Esophagus squamous epithelium (tissue), 5 donors: ENCODE results near the gene DNAJA2. TPM values are rescaled to one million over a fixed set of nuclear protein-coding genes. Genes with fewer than 3 reads are reported as not detected.

Experiments
- DNase-seq: peaks from one replicate; lab custom pipeline; 2025; lab: John Stamatoyannopoulos, UW
- H3K27ac ChIP-seq, 4 donors: fragments of 200-600 bp; sonication (generic); one replicate each; pipeline ENCODE4 v1.5.1; 2016 to 2019; ENCODE audit warnings: mild to moderate bottlenecking in 1 of 4
- H3K27me3 ChIP-seq, 4 donors: fragments of 200-600 bp; sonication (generic); 1 replicate in 3 of 4; 2 replicates in 1 of 4; pipeline versions ENCODE4 v1.5.1 to v1.6.0; 2017 to 2021; ENCODE audit warnings: antibody characterized with exemption in 1 of 4
- H3K36me3 ChIP-seq, 3 donors: fragments of 200-600 bp; sonication (generic); one replicate each; pipeline ENCODE4 v1.5.1; 2016 to 2019
- H3K4me1 ChIP-seq, 3 donors: fragments of 200-600 bp; sonication (generic); one replicate each; pipeline ENCODE4 v1.5.1; 2017 to 2019
- H3K4me3 ChIP-seq, 4 donors: fragments of 200-600 bp; sonication (generic); 1 replicate in 3 of 4; 2 replicates in 1 of 4; pipeline ENCODE4 v1.5.1; 2016 to 2019; ENCODE audit warnings: mild to moderate bottlenecking in 2 of 4, moderate library complexity in 1 of 4
- H3K9me3 ChIP-seq, 3 donors: fragments of 200-600 bp; sonication (generic); one replicate each; pipeline ENCODE4 v1.5.1; 2016 to 2019
- POLR2A ChIP-seq, 4 donors: fragments of 450-650 bp; IDR thresholded peaks; one replicate each; pipeline ENCODE4 v1.6.1; 2017; ENCODE audit warnings: antibody characterized with exemption in 4 of 4, mild to moderate bottlenecking in 4 of 4, moderate library complexity in 3 of 4
- WGBS, 2 donors: methylation state at CpG; one replicate each; pipeline ENCODE4 v1.1.5; 2018; 5-methylcytosine and 5-hydroxymethylcytosine counted together
- intact Hi-C: fragments of 100-400 bp; cut with DNase I; formaldehyde crosslinking; loops from one replicate; pipeline ENCODE4 v1.15.0; 2022
- total RNA-seq, 4 donors: library from RNA; depleted of rRNA; stranded (reverse); fragments of >200 nt; gene quantifications; one replicate each; pipeline ENCODE4 v1.1.0, GENCODE V29; 2016
- TF ChIP-seq, protein P1 (sequence below), 6 experiments: fragments of 450-650 bp in 4 of 6; fragments of 200-600 bp in 2 of 6; sonication (generic) in 2 of 6; IDR thresholded peaks; one replicate each; pipeline ENCODE4 v1.5.1; 2016 to 2019; ENCODE audit warnings: antibody characterized with exemption in 6 of 6, mild to moderate bottlenecking in 4 of 6, moderate library complexity in 4 of 6
- donor health status: DM: yes; HTN: yes; CAD: no.

The DNAJA2 gene
- total RNA-seq, 4 donors from 2014 or later = 39.0 to 69.7 (median 58.2) TPM

DNA sequence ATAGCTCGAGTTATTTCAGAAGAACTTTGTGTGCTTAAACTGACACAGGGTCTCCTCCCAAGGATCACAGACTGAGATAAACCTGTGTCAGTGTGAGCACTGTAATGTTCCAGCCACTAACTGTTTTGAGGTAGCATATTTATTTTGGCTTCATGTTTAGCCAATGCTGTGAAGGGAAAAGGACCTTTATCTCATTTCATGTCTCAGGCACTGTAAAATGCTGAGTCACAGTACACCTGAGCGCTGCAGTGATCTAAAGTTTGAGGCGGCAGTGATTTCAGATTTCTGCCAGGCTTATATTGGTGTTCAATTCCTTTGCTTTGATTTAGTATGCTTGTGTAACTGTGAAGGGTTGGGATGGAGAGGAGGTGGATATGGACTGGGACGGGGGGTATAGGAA is 3.1 kb upstream of the DNAJA2 start:
- Histone ChIP-seq H3K36me3 (peaks cover 0 to 4% (median 0%) of the 10 kb centered on the region in 3 donors), H3K4me3 (no peak overlapping the region), H3K27me3 (no peaks in the 10 kb centered on the region), H3K4me1 (peaks cover 3 to 22% (median 17%) of the 10 kb centered on the region in 3 donors), H3K27ac (no peak overlapping the region), H3K9me3 (no peaks in the 10 kb centered on the region)
- TF ChIP-seq, protein P1, sequence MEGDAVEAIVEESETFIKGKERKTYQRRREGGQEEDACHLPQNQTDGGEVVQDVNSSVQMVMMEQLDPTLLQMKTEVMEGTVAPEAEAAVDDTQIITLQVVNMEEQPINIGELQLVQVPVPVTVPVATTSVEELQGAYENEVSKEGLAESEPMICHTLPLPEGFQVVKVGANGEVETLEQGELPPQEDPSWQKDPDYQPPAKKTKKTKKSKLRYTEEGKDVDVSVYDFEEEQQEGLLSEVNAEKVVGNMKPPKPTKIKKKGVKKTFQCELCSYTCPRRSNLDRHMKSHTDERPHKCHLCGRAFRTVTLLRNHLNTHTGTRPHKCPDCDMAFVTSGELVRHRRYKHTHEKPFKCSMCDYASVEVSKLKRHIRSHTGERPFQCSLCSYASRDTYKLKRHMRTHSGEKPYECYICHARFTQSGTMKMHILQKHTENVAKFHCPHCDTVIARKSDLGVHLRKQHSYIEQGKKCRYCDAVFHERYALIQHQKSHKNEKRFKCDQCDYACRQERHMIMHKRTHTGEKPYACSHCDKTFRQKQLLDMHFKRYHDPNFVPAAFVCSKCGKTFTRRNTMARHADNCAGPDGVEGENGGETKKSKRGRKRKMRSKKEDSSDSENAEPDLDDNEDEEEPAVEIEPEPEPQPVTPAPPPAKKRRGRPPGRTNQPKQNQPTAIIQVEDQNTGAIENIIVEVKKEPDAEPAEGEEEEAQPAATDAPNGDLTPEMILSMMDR (IDR thresholded peaks at IDR 0.05) = no peak
- TF ChIP-seq POLR2A (IDR thresholded peaks at IDR 0.05) = no peak
- whole genome bisulfite sequencing, 2 donors = 79 to 86% methylated on average over 4 of the region's 4 CpGs
- DNase-seq = no peak
- intact Hi-C loops = no loop called here

- Histone ChIP-seq H3K4me3 (no peak overlapping the region), H3K4me1 (peaks cover 3 to 28% (median 19%) of the 10 kb centered on the region in 3 donors), H3K27ac (no peak overlapping the region), H3K9me3 (no peaks in the 10 kb centered on the region), H3K27me3 (no peaks in the 10 kb centered on the region), H3K36me3 (peaks cover 0 to 9% (median 0%) of the 10 kb centered on the region in 3 donors)
- DNase-seq = no peak
- intact Hi-C loops = no loop called here
- 68 to 83% methylated on average over 4 of the region's 4 CpGs for WGBS, 2 donors
- TF ChIP-seq, protein P1 (IDR thresholded peaks at IDR 0.05) = no peak
- TF ChIP-seq POLR2A (IDR thresholded peaks at IDR 0.05) = no peak
Measured at GRCh38 chr16:46975908-46976470, 2.5 kb upstream of the DNAJA2 start.

- TF ChIP-seq, protein P1 (IDR thresholded peaks at IDR 0.05) = no peak
- TF ChIP-seq POLR2A (IDR thresholded peaks at IDR 0.05) = no peak
- 94 to 95% methylated on average over 11 of the region's 11 CpGs for WGBS, 2 donors
- intact Hi-C loops = no loop called here
Measured at GRCh38 chr16:46975165-46975564, 1.7 kb upstream of the DNAJA2 start.

DNA sequence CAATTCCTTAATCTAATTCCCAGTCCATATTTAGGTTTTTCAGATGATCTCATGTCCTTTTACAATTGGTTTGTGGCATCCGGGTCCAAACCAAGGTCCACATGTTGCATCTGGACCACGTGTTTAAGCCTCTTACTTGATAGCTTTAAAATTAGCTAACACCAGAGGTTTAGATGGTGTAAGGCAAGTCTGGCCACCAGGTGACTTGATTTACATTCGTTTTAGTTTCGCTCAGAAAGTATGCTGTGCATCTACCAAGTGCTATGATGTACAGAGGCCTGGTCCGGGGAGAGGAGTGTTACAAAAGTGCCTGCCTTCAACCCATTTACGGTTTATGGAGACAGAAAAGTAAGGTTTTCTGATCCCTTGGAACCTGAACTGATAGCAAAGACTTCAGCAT is 878 bp upstream of the DNAJA2 start:
- Histone ChIP-seq H3K4me1 (peaks cover 3 to 44% (median 29%) of the 10 kb centered on the region in 3 donors), H3K27ac (peak overlapping the region; percentile 97 to 99 (median 98)), H3K27me3 (no peaks in the 10 kb centered on the region), H3K4me3 (peak overlapping the region in 3 of 4 donors; percentile 81 to 98 (median 92)), H3K36me3 (peaks cover 0 to 25% (median 0%) of the 10 kb centered on the region in 3 donors), H3K9me3 (no peaks in the 10 kb centered on the region)
- no peak for TF ChIP-seq POLR2A (IDR thresholded peaks at IDR 0.05)
- TF ChIP-seq, protein P1 (IDR thresholded peaks at IDR 0.05) = peak in 2 of 6 experiments; percentile 20 to 23
- no peak for DNase-seq
- intact Hi-C loops = no loop called here
- WGBS, 2 donors = 63 to 64% methylated on average over 6 of the region's 6 CpGs

More at GRCh38 chr16:46975165-46975564, 1.7 kb upstream of the DNAJA2 start:
- Histone ChIP-seq H3K4me3 (no peak overlapping the region), H3K9me3 (no peaks in the 10 kb centered on the region), H3K4me1 (peaks cover 3 to 36% (median 21%) of the 10 kb centered on the region in 3 donors), H3K36me3 (peaks cover 0 to 17% (median 0%) of the 10 kb centered on the region in 3 donors), H3K27ac (no peak overlapping the region), H3K27me3 (no peaks in the 10 kb centered on the region)
- no peak for DNase-seq

DNA sequence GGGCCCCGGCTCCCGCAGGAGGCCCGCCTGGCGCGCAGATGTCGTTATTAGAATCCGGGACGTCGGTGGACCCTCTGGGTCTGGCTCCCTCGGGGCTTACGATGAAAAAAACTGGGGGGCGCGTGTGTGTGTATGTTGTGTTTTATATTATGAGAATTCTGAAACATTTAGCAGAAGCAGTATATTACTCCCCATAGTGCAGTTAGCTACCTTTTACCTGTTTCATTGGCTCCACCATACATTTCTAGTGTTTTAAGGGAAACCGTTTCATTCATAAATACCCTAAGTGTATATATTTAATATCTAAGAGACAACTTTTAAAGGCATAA is 486 bp upstream of the DNAJA2 start:
- TF ChIP-seq, protein P1 (IDR thresholded peaks at IDR 0.05) = no peak
- TF ChIP-seq POLR2A (IDR thresholded peaks at IDR 0.05) = no peak
- peak overlapping the region; percentile 81 to 98 (median 92) for H3K4me3 ChIP-seq
- no peaks in the 10 kb centered on the region for H3K9me3 ChIP-seq
- H3K27ac ChIP-seq = peak overlapping the region; percentile 97 to 99 (median 98)
- H3K27me3 ChIP-seq = no peaks in the 10 kb centered on the region
- WGBS, 2 donors = 1 to 2% methylated on average over 13 of the region's 14 CpGs
- peaks cover 0 to 29% (median 2%) of the 10 kb centered on the region in 3 donors for H3K36me3 ChIP-seq
- intact Hi-C loops = no loop called here
- DNase-seq = no peak
- H3K4me1 ChIP-seq = peaks cover 3 to 48% (median 32%) of the 10 kb centered on the region in 3 donors
